Mesodermal cell (in vitro differentiated cells): ENCODE results near the gene GRIP1.

Experiments used
- H3K27ac ChIP-seq: 2 replicates; pipeline ENCODE4 v1.7.0; 2013; ENCODE audit warnings: mild to moderate bottlenecking, low read depth, low read length, moderate library complexity; ENCODE audit not compliant: severe bottlenecking
- H3K36me3 ChIP-seq: 2 replicates; pipeline ENCODE4 v1.7.1; 2013; ENCODE audit warnings: mild to moderate bottlenecking, low read length, moderate library complexity; ENCODE audit not compliant: control insufficient read depth, insufficient read depth
- H3K4me1 ChIP-seq: one replicate; pipeline ENCODE4 v1.7.1; 2013; ENCODE audit warnings: mild to moderate bottlenecking, low read length; ENCODE audit not compliant: insufficient read depth, control insufficient read depth, poor library complexity, severe bottlenecking
- H3K4me3 ChIP-seq: 2 replicates; pipeline ENCODE4 v1.7.0; 2013; ENCODE audit warnings: low read length, control low read depth, mild to moderate bottlenecking; ENCODE audit not compliant: insufficient read depth, poor library complexity, severe bottlenecking; ENCODE audit errors: extremely low read depth
- H3K9me3 ChIP-seq: 2 replicates; pipeline ENCODE4 v1.7.1; 2013; ENCODE audit warnings: mild to moderate bottlenecking, low read length, moderate library complexity; ENCODE audit not compliant: control insufficient read depth
- WGBS, 2 experiments: methylation state at CpG; one replicate each; pipeline ENCODE4 v1.1.5; 2013; ENCODE audit warnings: missing lambda C conversion rate in 2 of 2; ENCODE audit not compliant: insufficient coverage in 2 of 2; 5-methylcytosine and 5-hydroxymethylcytosine counted together

GRIP1 gene

DNA sequence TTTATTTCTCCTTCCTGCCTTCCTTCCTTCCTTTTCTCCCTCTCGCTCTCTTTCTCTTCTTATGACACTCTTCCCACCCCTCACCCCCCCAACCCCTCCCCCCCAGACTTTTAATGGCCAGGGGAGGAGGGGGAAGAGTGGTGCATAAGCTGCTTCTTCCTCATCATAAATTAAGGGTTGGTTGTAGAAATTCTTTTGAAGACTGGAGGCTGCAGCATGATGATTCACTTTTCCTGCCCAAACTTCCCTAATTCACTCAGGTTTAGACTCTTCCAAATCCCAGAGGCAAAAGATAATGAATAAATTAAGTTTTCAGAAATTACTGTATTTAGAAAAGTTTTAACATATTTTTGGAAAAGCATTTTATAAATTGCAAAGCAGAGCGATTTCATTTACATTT is 58.2 kb downstream of the GRIP1 start:
- Histone ChIP-seq H3K9me3 (no peaks in the 10 kb centered on the region), H3K36me3 (no peaks in the 10 kb centered on the region), H3K4me1 (peaks cover 31% of the 10 kb centered on the region), H3K4me3 (no peak overlapping the region), H3K27ac (no peak overlapping the region)
- no CpG with 5 or more reads among the region's 2 CpGs for WGBS, 2 experiments

DNA sequence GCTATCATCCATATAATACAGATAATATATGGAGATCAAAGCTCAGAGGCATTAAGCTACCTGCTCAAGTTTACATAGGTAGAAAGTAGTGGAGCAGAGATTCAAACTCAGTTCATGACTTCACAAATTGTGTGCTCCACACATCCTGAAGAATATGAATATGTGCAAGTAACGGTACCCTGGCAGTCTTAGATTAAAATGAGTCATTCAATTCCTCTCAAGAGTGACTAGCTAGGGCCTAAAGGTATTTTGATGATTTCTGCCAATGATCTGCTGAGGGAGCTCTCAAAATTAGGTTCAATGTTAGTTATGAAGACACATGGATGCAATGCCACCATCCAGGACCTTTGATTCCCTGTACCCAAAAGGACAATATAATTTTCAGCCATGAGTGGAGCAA is 58.9 kb downstream of the GRIP1 start:
- H3K27ac ChIP-seq: no peak overlapping the region
- H3K4me3 ChIP-seq: no peak overlapping the region
- no peaks in the 10 kb centered on the region for H3K9me3 ChIP-seq
- no CpG with 5 or more reads among the region's 1 CpG for WGBS, 2 experiments
- H3K36me3 ChIP-seq: no peaks in the 10 kb centered on the region
- H3K4me1 ChIP-seq: peaks cover 31% of the 10 kb centered on the region

DNA sequence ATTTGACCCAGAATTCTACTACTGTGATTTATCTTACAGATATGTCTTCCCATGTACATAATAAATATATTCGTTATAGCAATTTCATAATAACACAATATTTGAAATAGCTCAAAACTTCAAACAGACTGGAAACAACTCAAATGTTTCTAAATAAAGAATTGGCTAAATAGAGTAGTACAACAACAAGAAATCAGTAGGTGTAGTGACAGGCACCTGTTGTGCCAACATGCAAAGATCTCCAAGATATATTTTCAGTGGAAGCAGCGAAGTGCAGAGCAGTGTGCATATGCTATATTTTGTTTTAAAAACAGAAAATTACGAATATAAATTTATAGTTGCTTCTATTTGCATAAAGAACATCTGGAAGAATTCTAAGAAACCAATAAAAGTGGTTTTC is 60.9 kb downstream of the GRIP1 start:
- Histone ChIP-seq H3K27ac (no peak overlapping the region), H3K4me3 (no peak overlapping the region), H3K4me1 (peaks cover 26% of the 10 kb centered on the region), H3K36me3 (no peaks in the 10 kb centered on the region), H3K9me3 (no peaks in the 10 kb centered on the region)
- WGBS, 2 experiments: no CpG with 5 or more reads among the region's 3 CpGs

DNA sequence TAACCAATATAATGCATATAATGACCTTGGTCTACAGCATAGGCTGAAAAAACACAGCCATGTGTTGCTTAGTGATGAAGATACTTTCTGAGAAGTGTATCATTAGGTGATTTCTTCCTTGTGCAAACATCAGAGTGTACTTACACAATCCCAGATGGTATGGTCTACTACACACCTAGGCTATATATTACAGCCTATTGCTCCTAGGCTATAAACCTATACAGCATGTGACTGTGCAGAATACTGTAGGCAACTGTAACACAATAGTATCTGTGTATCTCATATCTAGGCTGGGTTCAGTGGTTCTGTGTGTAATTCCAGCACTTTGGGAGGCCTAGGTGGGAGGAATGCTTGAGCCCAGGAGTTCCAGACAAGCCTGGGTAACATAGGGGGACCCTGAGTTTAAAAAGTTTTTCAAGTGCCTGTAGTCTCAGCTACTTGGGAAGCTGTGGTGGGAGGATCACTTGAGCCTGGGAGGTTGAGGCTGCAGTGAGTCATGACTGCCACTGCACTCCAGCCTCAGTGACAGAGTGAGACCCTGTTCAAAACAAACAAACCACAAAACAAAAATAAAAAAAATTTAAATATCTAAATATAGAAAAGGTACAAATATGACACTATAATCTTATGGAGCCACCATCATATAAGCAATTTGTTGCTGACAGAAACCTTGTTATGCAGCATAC is 66.6 kb downstream of the GRIP1 start:
- Histone ChIP-seq H3K4me1 (peaks cover 5% of the 10 kb centered on the region), H3K4me3 (no peak overlapping the region), H3K9me3 (no peaks in the 10 kb centered on the region), H3K36me3 (no peaks in the 10 kb centered on the region), H3K27ac (no peak overlapping the region)

DNA sequence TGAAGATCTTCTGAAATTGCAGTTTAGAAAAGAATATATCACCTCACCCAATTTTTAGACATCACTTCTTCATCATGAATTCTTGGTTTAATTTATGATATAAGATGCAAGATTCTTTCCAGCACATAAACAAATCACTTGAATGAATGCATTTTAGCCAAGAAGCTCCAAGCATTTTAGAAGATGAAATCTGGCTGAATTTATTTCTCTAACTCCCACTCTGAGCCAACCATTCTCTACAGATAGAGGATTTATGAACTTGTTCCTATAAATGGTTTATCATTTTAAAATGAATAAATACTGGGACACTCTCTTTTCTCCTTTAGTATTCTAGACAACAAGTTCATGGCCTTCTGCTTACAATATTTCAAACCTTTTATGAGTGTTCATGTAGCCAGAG is 71.7 kb downstream of the GRIP1 start:
- Histone ChIP-seq H3K36me3 (no peaks in the 10 kb centered on the region), H3K9me3 (no peaks in the 10 kb centered on the region), H3K27ac (no peak overlapping the region), H3K4me1 (no peaks in the 10 kb centered on the region), H3K4me3 (no peak overlapping the region)

DNA sequence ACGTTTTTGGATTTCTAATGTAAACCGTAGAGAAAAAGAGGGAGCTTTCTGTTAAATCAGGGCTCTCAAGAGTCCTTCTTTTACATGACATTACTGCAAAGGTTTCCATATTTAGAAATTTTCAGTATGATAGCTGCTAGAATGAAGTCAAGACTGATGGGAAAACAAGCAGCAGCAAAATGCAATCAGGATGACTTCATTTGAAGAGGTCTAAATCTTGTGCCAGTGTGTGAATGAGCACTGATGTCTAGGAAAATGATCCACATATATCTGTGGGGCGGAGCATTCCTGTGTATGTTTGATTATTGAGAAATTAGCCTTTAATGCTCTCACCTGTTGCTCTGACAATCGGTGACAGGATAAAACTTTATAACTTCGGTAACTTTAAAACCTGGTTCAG is 73.6 kb downstream of the GRIP1 start:
- Histone ChIP-seq H3K36me3 (no peaks in the 10 kb centered on the region), H3K9me3 (no peaks in the 10 kb centered on the region), H3K4me3 (no peak overlapping the region), H3K27ac (no peak overlapping the region), H3K4me1 (no peaks in the 10 kb centered on the region)
- WGBS, 2 experiments: 95 to 100% methylated on average over 2 to 3 of the region's 5 CpGs

DNA sequence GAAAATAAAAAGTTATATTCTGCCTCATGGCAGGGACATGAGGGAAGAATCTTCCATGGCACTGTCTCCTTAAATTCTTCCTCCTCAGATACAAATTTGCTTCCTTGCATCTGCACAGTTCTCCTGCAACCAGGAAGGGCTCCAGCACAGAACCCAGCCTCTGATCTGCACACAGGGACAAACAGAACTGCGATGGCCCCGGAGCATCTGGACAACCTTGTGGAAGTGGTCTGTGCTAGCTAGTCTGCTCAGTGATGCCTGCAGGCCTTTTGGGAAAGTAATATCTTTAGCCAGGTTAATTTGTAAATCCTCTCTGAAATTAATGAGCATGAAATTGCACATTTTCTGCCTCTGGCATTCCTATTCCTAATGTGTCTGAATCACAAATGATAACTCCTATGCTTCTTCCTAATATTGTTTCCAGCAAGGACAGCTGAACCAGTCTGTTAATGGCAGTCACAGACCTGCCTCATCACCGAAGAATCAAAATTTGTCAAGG is 74.8 kb downstream of the GRIP1 start:
- Histone ChIP-seq H3K9me3 (no peaks in the 10 kb centered on the region), H3K27ac (no peak overlapping the region), H3K4me3 (no peak overlapping the region), H3K4me1 (no peaks in the 10 kb centered on the region), H3K36me3 (no peaks in the 10 kb centered on the region)
- 93 to 95% methylated on average over 2 of the region's 3 CpGs for WGBS, 2 experiments

DNA sequence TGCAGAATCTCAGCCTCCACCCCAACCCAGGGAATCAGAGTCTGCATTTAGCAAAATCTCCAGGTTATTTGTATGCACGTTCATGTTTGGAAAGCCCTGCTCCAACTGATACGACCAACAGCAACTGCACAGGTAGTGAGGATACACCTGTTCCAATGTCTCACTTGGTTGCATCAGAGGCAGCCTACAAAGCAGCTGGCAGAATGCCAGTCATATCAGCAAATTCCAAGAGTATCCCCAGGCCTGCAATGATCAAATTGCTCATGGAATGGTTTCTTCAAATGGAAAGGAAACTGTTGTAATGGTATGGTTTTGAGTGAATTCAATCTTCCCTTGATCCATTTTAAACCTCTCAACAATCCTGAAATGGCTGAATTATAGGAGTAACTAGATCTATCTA is 75.4 kb downstream of the GRIP1 start:
- H3K4me3 ChIP-seq: no peak overlapping the region
- H3K4me1 ChIP-seq: no peaks in the 10 kb centered on the region
- WGBS, 2 experiments: 88 to 95% methylated on average over 2 of the region's 2 CpGs
- no peak overlapping the region for H3K27ac ChIP-seq
- no peaks in the 10 kb centered on the region for H3K36me3 ChIP-seq
- no peaks in the 10 kb centered on the region for H3K9me3 ChIP-seq

DNA sequence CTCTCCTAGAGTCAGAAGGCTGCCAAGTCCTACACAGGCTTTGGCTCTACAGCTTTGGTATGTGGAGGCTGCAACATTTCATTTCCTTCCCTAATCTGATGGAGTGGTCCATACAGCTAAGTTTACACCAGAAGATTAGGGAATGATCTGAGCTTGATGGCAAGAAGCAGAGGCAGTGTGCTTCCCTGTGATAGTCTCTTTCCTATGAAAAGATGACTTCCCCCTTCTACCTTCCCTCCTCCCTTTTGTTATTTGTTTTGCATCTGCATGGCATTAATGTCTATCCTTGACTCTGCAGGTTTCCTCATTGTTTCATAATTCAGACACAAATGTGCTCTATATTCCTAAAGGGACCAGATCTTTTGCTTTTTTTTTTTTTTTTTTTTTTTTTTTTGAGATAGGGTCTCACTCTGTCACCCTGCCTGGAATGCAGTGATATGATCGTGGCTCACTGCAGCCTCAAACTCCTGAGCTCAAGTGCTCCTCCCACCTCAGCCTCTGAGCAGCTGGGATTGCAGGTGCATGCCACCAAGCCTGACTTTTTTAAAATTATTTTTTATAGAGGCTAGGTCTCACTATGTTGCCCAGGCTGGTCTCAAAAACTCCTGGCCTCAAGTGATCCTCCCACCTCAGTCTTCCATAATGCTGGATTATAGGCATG is 76.3 kb downstream of the GRIP1 start:
- H3K4me1 ChIP-seq: no peaks in the 10 kb centered on the region
- H3K9me3 ChIP-seq: no peaks in the 10 kb centered on the region
- H3K4me3 ChIP-seq: no peak overlapping the region
- H3K27ac ChIP-seq: no peak overlapping the region
- WGBS, 2 experiments: no CpG with 5 or more reads among the region's 1 CpG
- no peaks in the 10 kb centered on the region for H3K36me3 ChIP-seq

DNA sequence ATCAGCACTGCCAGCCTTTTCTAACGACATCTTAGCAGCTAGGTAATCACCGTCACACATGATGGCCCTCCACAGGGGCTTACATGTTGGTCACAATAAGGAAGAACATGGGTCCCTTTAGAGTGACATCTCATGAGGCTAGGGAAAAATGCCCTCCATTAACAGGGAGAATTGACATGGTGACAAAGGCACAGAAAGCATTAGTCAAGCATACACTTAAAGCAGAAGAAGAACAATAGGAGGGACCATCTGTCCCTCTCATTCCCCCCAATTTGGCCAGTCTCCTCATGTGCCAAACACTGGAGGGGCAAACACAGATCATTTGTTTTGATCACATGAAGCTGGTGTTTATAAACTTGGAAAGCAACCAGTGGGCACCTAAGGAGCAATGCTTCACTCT is 78.0 kb downstream of the GRIP1 start:
- 80 to 88% methylated on average over 1 to 2 of the region's 2 CpGs for WGBS, 2 experiments
- no peaks in the 10 kb centered on the region for H3K9me3 ChIP-seq
- H3K36me3 ChIP-seq: no peaks in the 10 kb centered on the region
- H3K4me3 ChIP-seq: no peak overlapping the region
- no peak overlapping the region for H3K27ac ChIP-seq
- no peaks in the 10 kb centered on the region for H3K4me1 ChIP-seq

DNA sequence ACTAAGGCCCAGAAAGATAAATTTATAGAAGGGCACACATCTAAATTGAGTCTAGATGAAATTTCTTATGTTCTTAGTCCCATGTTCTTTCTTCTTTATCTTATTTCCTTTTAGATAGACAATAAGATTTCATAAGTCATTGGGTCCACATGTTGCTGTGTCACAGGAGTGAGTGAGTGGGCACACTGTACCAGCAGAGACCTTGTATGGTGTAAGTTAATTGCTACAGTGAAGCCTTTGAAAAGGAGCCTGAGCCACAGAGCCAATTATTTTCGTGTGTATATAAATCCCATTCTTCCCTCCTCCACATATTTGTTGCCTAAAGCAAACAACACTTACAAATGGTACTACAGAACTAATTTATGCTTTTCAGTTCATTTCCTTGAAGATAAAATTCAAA is 79.1 kb downstream of the GRIP1 start:
- 100% methylated on average over 1 of the region's 1 CpG; no CpG with 5 or more reads in 1 of the 2 experiments for WGBS, 2 experiments
- H3K36me3 ChIP-seq: no peaks in the 10 kb centered on the region

More for the DNA sequence above, 79.1 kb downstream of the GRIP1 start:
- H3K27ac ChIP-seq: no peak overlapping the region
- H3K4me3 ChIP-seq: no peak overlapping the region
- H3K4me1 ChIP-seq: no peaks in the 10 kb centered on the region
- H3K9me3 ChIP-seq: no peaks in the 10 kb centered on the region
